Ishikawa (cell line): ENCODE data around the gene PTBP2.

Experiments
- CREB1 ChIP-seq: IDR thresholded peaks from 2 replicates; pipeline ENCODE4 v1.6.1; 2012; ENCODE audit warnings: low read depth
- EGR1 ChIP-seq: IDR thresholded peaks from 2 replicates; pipeline ENCODE4 v1.6.1; 2012
- EP300 ChIP-seq: IDR thresholded peaks from 2 replicates; pipeline ENCODE4 v1.6.1; 2012; ENCODE audit warnings: borderline replicate concordance
- FOXM1 ChIP-seq: IDR thresholded peaks from 2 replicates; pipeline ENCODE4 v1.6.1; 2012; ENCODE audit warnings: low read depth, borderline replicate concordance
- MAX ChIP-seq: IDR thresholded peaks from 2 replicates; pipeline ENCODE4 v1.6.1; 2012
- NFIC ChIP-seq: IDR thresholded peaks from 2 replicates; pipeline ENCODE4 v1.6.1; 2012
- RAD21 ChIP-seq: IDR thresholded peaks from 2 replicates; pipeline ENCODE4 v1.6.1; 2012; ENCODE audit warnings: low read depth
- TAF1 ChIP-seq: IDR thresholded peaks from 2 replicates; pipeline ENCODE4 v1.6.1; 2012; ENCODE audit warnings: low read depth, mild to moderate bottlenecking
- TCF12 ChIP-seq: IDR thresholded peaks from 2 replicates; pipeline ENCODE4 v1.6.1; 2012; ENCODE audit warnings: low read depth
- TEAD4 ChIP-seq: IDR thresholded peaks from 2 replicates; pipeline ENCODE4 v1.6.1; 2012
- YY1 ChIP-seq: IDR thresholded peaks from 2 replicates; pipeline ENCODE4 v1.6.1; 2012; ENCODE audit warnings: low read depth
- ZBTB7A ChIP-seq: IDR thresholded peaks from 2 replicates; pipeline ENCODE4 v1.6.1; 2012; ENCODE audit warnings: low read depth
- TF ChIP-seq, protein P1 (sequence below): IDR thresholded peaks from 2 replicates; pipeline ENCODE4 v1.6.1; 2012; ENCODE audit warnings: low read depth, mild to moderate bottlenecking
- TF ChIP-seq, protein P2 (sequence below): IDR thresholded peaks from 2 replicates; pipeline ENCODE4 v1.6.1; 2012

PTBP2 gene

DNA sequence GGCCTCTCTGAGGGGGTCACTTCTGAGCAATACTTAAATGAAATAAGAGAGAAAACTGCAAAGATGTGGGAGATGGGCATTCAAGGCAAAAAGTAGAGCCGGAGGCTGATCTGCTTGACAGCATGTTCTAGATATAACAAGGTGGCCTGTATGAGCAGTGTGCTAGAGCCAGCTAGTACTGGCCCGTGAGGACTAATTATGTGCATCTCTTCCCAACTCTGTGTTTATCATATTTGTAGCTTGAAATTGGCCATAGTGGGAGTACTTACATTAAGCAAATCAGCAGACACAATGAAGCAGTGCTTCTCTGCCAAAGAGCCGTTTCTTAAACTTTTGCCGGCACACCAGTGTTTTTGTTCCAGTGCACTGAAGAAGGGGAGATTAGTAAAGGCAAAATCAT is 13.1 kb upstream of the PTBP2 start:
- TF ChIP-seq TAF1, result no peak

DNA sequence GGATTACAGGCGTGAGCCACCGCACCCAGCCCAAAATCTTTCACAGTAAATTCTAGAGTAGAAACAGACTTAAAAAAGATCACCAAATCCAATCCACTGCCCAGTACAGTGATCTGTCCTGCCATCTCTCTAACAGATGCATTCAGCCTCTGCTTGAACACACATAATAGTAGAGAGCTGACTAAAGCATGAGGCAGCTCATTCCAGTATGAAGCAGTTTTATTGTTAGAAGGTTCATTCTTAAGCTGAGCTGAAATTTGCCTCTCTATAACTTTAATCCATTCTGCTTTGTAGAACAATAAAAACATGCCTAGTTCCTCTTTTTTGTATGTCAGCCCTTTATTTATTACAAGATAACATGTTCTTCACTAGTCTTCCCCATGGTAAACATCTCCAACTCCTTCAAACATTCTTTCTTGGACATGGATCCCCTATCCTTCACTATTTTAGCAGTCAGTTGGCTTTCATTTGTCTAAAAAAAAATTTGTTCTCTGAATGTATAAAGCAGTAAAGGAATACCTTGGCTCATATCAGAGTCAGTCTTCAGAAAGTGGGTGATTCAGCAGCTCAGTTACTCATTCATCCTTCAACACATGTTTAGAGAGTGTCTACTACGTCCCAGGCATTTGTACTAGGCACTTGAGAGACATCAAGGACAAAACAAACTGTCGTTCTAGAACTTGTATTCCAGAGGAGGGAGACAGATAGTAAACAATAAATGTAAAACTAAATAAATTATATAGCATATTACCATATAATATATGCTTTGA is 10.7 kb upstream of the PTBP2 start:
- TF ChIP-seq, protein P1, sequence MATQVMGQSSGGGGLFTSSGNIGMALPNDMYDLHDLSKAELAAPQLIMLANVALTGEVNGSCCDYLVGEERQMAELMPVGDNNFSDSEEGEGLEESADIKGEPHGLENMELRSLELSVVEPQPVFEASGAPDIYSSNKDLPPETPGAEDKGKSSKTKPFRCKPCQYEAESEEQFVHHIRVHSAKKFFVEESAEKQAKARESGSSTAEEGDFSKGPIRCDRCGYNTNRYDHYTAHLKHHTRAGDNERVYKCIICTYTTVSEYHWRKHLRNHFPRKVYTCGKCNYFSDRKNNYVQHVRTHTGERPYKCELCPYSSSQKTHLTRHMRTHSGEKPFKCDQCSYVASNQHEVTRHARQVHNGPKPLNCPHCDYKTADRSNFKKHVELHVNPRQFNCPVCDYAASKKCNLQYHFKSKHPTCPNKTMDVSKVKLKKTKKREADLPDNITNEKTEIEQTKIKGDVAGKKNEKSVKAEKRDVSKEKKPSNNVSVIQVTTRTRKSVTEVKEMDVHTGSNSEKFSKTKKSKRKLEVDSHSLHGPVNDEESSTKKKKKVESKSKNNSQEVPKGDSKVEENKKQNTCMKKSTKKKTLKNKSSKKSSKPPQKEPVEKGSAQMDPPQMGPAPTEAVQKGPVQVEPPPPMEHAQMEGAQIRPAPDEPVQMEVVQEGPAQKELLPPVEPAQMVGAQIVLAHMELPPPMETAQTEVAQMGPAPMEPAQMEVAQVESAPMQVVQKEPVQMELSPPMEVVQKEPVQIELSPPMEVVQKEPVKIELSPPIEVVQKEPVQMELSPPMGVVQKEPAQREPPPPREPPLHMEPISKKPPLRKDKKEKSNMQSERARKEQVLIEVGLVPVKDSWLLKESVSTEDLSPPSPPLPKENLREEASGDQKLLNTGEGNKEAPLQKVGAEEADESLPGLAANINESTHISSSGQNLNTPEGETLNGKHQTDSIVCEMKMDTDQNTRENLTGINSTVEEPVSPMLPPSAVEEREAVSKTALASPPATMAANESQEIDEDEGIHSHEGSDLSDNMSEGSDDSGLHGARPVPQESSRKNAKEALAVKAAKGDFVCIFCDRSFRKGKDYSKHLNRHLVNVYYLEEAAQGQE, result no peak
- TF ChIP-seq EP300 (no peak), TCF12 (no peak), CREB1 (no peak)

DNA sequence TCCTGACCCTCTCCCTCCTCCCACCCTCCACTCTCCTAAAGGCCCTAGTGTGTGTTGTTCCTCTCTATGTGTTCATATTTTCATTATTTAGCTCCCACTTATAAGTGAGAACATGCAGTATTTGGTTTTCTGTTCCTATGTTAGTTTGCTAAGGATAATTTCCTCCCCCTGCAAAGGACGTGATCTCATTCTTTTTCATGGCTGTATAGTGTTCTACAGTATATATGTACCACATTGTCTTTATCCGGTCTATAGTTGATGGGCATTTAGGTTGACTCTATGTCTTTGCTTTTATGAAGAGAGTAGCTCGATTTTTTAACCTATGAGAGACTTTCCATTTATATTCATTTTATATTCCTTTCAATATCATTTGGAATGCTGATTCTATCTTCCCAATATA is 7.9 kb upstream of the PTBP2 start:
- TF ChIP-seq TEAD4 (no peak), TCF12 (no peak), RAD21 (no peak), NFIC (no peak), YY1 (no peak), MAX (no peak), FOXM1 (no peak), ZBTB7A (no peak)
- TF ChIP-seq, protein P2, sequence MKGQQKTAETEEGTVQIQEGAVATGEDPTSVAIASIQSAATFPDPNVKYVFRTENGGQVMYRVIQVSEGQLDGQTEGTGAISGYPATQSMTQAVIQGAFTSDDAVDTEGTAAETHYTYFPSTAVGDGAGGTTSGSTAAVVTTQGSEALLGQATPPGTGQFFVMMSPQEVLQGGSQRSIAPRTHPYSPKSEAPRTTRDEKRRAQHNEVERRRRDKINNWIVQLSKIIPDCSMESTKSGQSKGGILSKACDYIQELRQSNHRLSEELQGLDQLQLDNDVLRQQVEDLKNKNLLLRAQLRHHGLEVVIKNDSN, result no peak
- TF ChIP-seq, protein P1, result no peak

DNA sequence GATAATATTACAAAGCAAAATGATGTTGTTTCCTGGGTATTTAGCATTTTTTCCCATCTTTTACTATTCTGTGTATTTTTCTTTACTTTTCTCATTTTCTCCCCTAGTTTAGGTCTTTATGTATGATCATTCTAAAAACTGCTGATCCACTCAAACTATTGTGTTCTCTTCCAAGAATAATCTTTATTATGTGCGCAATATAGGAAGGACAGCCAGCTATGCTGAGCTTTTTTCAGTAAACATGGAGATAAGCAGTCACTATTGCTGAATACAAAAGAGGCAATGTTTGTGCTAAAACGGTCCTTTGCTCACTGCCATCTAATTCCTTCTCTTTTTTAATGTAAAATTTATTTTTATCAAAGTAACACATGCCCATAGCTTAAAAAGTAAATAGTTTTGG is 6.7 kb upstream of the PTBP2 start:
- TF ChIP-seq, protein P1, result no peak
- TF ChIP-seq YY1 (no peak), TCF12 (no peak), MAX (no peak), EGR1 (no peak), ZBTB7A (no peak), TEAD4 (no peak), RAD21 (no peak), CREB1 (no peak), FOXM1 (no peak)
- TF ChIP-seq, protein P2, result no peak

GRCh38 chr1:96715482-96715881 is 6.1 kb upstream of the PTBP2 start:
- TF ChIP-seq EGR1 (no peak), YY1 (no peak), RAD21 (no peak), CREB1 (no peak), FOXM1 (no peak), EP300 (no peak), ZBTB7A (no peak), TAF1 (no peak), MAX (no peak)
- TF ChIP-seq, protein P2, result no peak
- TF ChIP-seq, protein P1, result no peak
